Loucy (cell line): ENCODE results near the gene U2AF2.

Experiments
- H2AFZ ChIP-seq: fragments of 200-600 bp; sonication (generic); 2 replicates; pipeline ENCODE4 v1.6.0; 2016; ENCODE audit warnings: antibody characterized with exemption, mild to moderate bottlenecking, low read length, moderate library complexity
- H3F3A ChIP-seq: fragments of 200-600 bp; 2 replicates; pipeline ENCODE4 v1.6.0; 2016; ENCODE audit warnings: antibody characterized with exemption, low read depth, mild to moderate bottlenecking
- H3K27me3 ChIP-seq: fragments of 200-600 bp; sonication (generic); 2 replicates; pipeline ENCODE4 v1.6.1; 2014; ENCODE audit warnings: low read length, mild to moderate bottlenecking; ENCODE audit not compliant: insufficient read depth, poor library complexity, severe bottlenecking
- H3K36me3 ChIP-seq: fragments of 200-600 bp; sonication (generic); 2 replicates; pipeline ENCODE4 v1.6.1; 2016; ENCODE audit warnings: low read length; ENCODE audit not compliant: insufficient read depth
- H3K4me1 ChIP-seq: fragments of 200-600 bp; sonication (generic); 2 replicates; pipeline ENCODE4 v1.5.1; 2014; ENCODE audit warnings: low read length, mild to moderate bottlenecking; ENCODE audit not compliant: insufficient read depth, poor library complexity, severe bottlenecking
- H3K4me2 ChIP-seq: fragments of 200-600 bp; sonication (generic); 2 replicates; pipeline ENCODE4 v1.6.0; 2014; ENCODE audit warnings: antibody characterized with exemption, low read length, low read depth, mild to moderate bottlenecking; ENCODE audit not compliant: poor library complexity, severe bottlenecking
- H3K4me3 ChIP-seq: fragments of 200-600 bp; sonication (generic); 2 replicates; pipeline ENCODE4 v1.5.1; 2014; ENCODE audit warnings: low read length, mild to moderate bottlenecking, mixed read lengths; ENCODE audit not compliant: poor library complexity, severe bottlenecking
- H3K79me2 ChIP-seq: fragments of 200-600 bp; sonication (generic); 2 replicates; pipeline ENCODE4 v1.6.1; 2014; ENCODE audit warnings: low read length; ENCODE audit not compliant: insufficient read depth
- H3K9ac ChIP-seq: fragments of 200-600 bp; sonication (generic); 2 replicates; pipeline ENCODE4 v1.6.0; 2014; ENCODE audit warnings: mild to moderate bottlenecking, low read depth, low read length, moderate library complexity; ENCODE audit not compliant: poor library complexity, severe bottlenecking
- H3K9me2 ChIP-seq: fragments of 200-600 bp; sonication (generic); replicated peaks from 2 replicates; pipeline ENCODE4 v1.6.1; 2016; ENCODE audit warnings: low read depth, low read length, mixed read lengths
- H3K9me3 ChIP-seq: fragments of 200-600 bp; sonication (generic); 2 replicates; pipeline ENCODE4 v1.6.1; 2014; ENCODE audit warnings: mild to moderate bottlenecking, antibody characterized with exemption, low read length, low read depth; ENCODE audit not compliant: insufficient read depth
- H4K20me1 ChIP-seq: fragments of 200-600 bp; sonication (generic); 2 replicates; pipeline ENCODE4 v1.6.0; 2014; ENCODE audit warnings: antibody characterized with exemption, low read length, mild to moderate bottlenecking; ENCODE audit not compliant: insufficient read depth, poor library complexity, severe bottlenecking
- CTCF ChIP-seq: fragments of 200-600 bp; sonication (generic); conservative IDR thresholded peaks from 2 replicates; pipeline ENCODE4 v1.5.1; 2014; ENCODE audit warnings: mild to moderate bottlenecking, antibody characterized with exemption, low read length
- EZH2phosphoT487 ChIP-seq: fragments of 200-600 bp; IDR thresholded peaks from 2 replicates; pipeline ENCODE4 v1.6.1; 2018; ENCODE audit warnings: antibody characterized with exemption, mild to moderate bottlenecking, moderate library complexity, borderline replicate concordance

Gene U2AF2

GRCh38 chr19:55720214-55720746 lies 65.4 kb downstream of the U2AF2 start:
- H3K4me2 ChIP-seq, result no peak overlapping the region
- no peaks in the 10 kb centered on the region for H3K79me2 ChIP-seq
- H3K9ac ChIP-seq, result no peak overlapping the region
- H3K9me2 ChIP-seq, result no peaks in the 10 kb centered on the region
- no peak overlapping the region for H2AFZ ChIP-seq
- no peaks in the 10 kb centered on the region for H3K4me1 ChIP-seq
- no peak for TF ChIP-seq EZH2phosphoT487
- TF ChIP-seq CTCF, result no peak
- no peaks in the 10 kb centered on the region for H4K20me1 ChIP-seq
- no peak overlapping the region for H3K4me3 ChIP-seq
- H3K27me3 ChIP-seq, result no peaks in the 10 kb centered on the region
- no peaks in the 10 kb centered on the region for H3K36me3 ChIP-seq
- no peaks in the 10 kb centered on the region for H3F3A ChIP-seq
- peaks cover 8% of the 10 kb centered on the region; the same call in 1 of the 2 replicates for H3K9me3 ChIP-seq

- no peaks in the 10 kb centered on the region for H3K27me3 ChIP-seq
- H3K9me3 ChIP-seq, result peaks cover 8% of the 10 kb centered on the region; the same call in 1 of the 2 replicates
Measured at GRCh38 chr19:55720801-55721200, 66.0 kb downstream of the U2AF2 start.

GRCh38 chr19:55723491-55723890 lies 68.7 kb downstream of the U2AF2 start:
- H2AFZ ChIP-seq, result no peak overlapping the region
- H3K79me2 ChIP-seq, result no peaks in the 10 kb centered on the region
- H3K9me2 ChIP-seq, result no peaks in the 10 kb centered on the region
- no peaks in the 10 kb centered on the region for H4K20me1 ChIP-seq
- H3F3A ChIP-seq, result no peaks in the 10 kb centered on the region
- peaks cover 8% of the 10 kb centered on the region; the same call in 1 of the 2 replicates for H3K9me3 ChIP-seq
- no peak overlapping the region for H3K4me2 ChIP-seq
- H3K27me3 ChIP-seq, result no peaks in the 10 kb centered on the region
- TF ChIP-seq CTCF (no peak), EZH2phosphoT487 (no peak)
- no peak overlapping the region for H3K9ac ChIP-seq
- no peaks in the 10 kb centered on the region for H3K36me3 ChIP-seq
- no peaks in the 10 kb centered on the region for H3K4me1 ChIP-seq
- H3K4me3 ChIP-seq, result no peak overlapping the region

More at GRCh38 chr19:55720801-55721200, 66.0 kb downstream of the U2AF2 start:
- Histone ChIP-seq H3K4me3 (no peak overlapping the region), H3K4me1 (no peaks in the 10 kb centered on the region), H4K20me1 (no peaks in the 10 kb centered on the region), H3K4me2 (no peak overlapping the region), H3K36me3 (no peaks in the 10 kb centered on the region), H3K9ac (no peak overlapping the region), H3K79me2 (no peaks in the 10 kb centered on the region), H3K9me2 (no peaks in the 10 kb centered on the region), H3F3A (no peaks in the 10 kb centered on the region), H2AFZ (no peak overlapping the region)
- no peak for TF ChIP-seq EZH2phosphoT487
- no peak for TF ChIP-seq CTCF
